ENCODE measurements around the gene PMVK.
"Not testable (repeated sequence)": the region's sequence is repeated elsewhere in the genome, so short reads cannot be mapped to it uniquely, and the experiment has no call there.

PMVK gene

GRCh38 chr1:154925335-154926170 lies 11.0 kb downstream of the PMVK start:
- no peak for DNase-seq

- no peak for DNase-seq
Measured at GRCh38 chr1:154923695-154924094, 12.8 kb downstream of the PMVK start.

GRCh38 chr1:154913273-154913672 lies 23.2 kb downstream of the PMVK start:
- no peak for DNase-seq

- DNase-seq = no peak
Measured at GRCh38 chr1:154912755-154913154, 23.8 kb downstream of the PMVK start.

- peak in 1 of 56 donors; percentile 31 for DNase-seq
Measured at GRCh38 chr1:154911691-154912550, 24.6 kb downstream of the PMVK start.

GRCh38 chr1:154910851-154911250 lies 25.7 kb downstream of the PMVK start:
- DNase-seq = no peak

- DNase-seq = no peak
Measured at GRCh38 chr1:154908937-154909336, 27.6 kb downstream of the PMVK start.

- DNase-seq = not testable (repeated sequence)
Measured at GRCh38 chr1:154908129-154908528, 28.4 kb downstream of the PMVK start.

GRCh38 chr1:154906621-154907081 lies 29.9 kb downstream of the PMVK start:
- no peak for DNase-seq

- no peak for DNase-seq
Measured at GRCh38 chr1:154902938-154903566, 33.5 kb downstream of the PMVK start.

- DNase-seq = no peak
Measured at GRCh38 chr1:154901591-154901990, 34.9 kb downstream of the PMVK start.

GRCh38 chr1:154899041-154899440 lies 37.5 kb downstream of the PMVK start:
- no peak for DNase-seq

GRCh38 chr1:154896771-154897286 lies 39.7 kb downstream of the PMVK start:
- DNase-seq = peak in 36 of 56 donors; percentile 7 to 81 (median 31)

- DNase-seq = no peak
Measured at GRCh38 chr1:154895798-154896197, 40.7 kb downstream of the PMVK start.

- no peak for DNase-seq
Measured at GRCh38 chr1:154891452-154891851, 45.1 kb downstream of the PMVK start.

GRCh38 chr1:154888757-154889156 lies 47.8 kb downstream of the PMVK start:
- DNase-seq = no peak

GRCh38 chr1:154886281-154887015 lies 50.1 kb downstream of the PMVK start:
- no peak for DNase-seq

GRCh38 chr1:154884869-154885701 lies 51.4 kb downstream of the PMVK start:
- DNase-seq = no peak

- DNase-seq = no peak
Measured at GRCh38 chr1:154883919-154884868, 52.3 kb downstream of the PMVK start.
